ENCODE measurements around the gene KIAA1328.

GRCh38 chr18:36885981-36886380, 57.1 kb downstream of the KIAA1328 start:
- TF ChIP-seq CTCF (IDR thresholded peaks at IDR 0.05) (no peak), POLR2AphosphoS5 (IDR thresholded peaks at IDR 0.05; ENCODE audit: insufficient read depth in 1 of 2, low read depth in 1 of 2) (no peak), POLR2A (IDR thresholded peaks at IDR 0.05) (no peak)

All from vagina (tissue), 2 donors.